Right lobe of liver (tissue), 4 donors: ENCODE measurements around the gene CLIC5.

Source experiments
- POLR2A ChIP-seq: fragments of 450-650 bp; IDR thresholded peaks from one replicate; pipeline ENCODE4 v1.6.1; 2017; ENCODE audit warnings: antibody characterized with exemption, mild to moderate bottlenecking
- TF ChIP-seq, protein P1 (sequence below), 4 donors: fragments of 200-600 bp in 3 of 4; fragments of 450-650 bp in 1 of 4; IDR thresholded peaks; one replicate each; pipeline versions ENCODE4 v1.5.1 to v1.8.0; 2016 to 2022; ENCODE audit warnings: antibody characterized with exemption in 4 of 4, mild to moderate bottlenecking in 2 of 4
- donor health status: DM: no; HTN: no; CAD: no.
- donor health status: DM: no; HTN: no; CAD: no.
- donor health status: DM: no; HTN: yes; CAD: no.

DNA sequence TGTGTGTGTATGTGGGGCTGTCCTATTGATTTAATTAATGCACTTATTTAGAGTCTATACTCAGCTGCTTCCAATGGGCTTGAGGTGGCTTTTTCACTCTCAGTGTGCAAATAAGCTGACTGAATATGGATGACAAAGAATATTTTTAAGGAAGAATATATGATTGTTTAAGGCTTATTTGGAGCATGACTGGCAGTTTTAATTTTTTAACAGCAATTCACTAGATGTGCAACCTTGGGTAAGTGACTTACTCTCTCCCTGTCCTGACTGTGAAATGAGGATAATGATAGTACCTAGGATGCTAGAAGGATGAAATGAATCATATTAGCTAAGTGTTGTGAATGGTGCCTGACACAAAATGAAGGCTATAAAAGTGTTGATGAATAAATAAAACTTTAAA lies 67.9 kb downstream of the CLIC5 start:
- TF ChIP-seq, protein P1, sequence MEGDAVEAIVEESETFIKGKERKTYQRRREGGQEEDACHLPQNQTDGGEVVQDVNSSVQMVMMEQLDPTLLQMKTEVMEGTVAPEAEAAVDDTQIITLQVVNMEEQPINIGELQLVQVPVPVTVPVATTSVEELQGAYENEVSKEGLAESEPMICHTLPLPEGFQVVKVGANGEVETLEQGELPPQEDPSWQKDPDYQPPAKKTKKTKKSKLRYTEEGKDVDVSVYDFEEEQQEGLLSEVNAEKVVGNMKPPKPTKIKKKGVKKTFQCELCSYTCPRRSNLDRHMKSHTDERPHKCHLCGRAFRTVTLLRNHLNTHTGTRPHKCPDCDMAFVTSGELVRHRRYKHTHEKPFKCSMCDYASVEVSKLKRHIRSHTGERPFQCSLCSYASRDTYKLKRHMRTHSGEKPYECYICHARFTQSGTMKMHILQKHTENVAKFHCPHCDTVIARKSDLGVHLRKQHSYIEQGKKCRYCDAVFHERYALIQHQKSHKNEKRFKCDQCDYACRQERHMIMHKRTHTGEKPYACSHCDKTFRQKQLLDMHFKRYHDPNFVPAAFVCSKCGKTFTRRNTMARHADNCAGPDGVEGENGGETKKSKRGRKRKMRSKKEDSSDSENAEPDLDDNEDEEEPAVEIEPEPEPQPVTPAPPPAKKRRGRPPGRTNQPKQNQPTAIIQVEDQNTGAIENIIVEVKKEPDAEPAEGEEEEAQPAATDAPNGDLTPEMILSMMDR (IDR thresholded peaks at IDR 0.05), result no peak
- TF ChIP-seq POLR2A, result no peak
